Mucosa of stomach (tissue), 1 donor: Measurements from ENCODE around the gene SFT2D2.

ENCODE experiments used
- H3K27me3 ChIP-seq: one replicate; pipeline ENCODE4 v1.7.0; 2013; ENCODE audit warnings: mild to moderate bottlenecking, low read length; ENCODE audit not compliant: control insufficient read depth, insufficient read depth
- H3K36me3 ChIP-seq: one replicate; pipeline ENCODE4 v1.7.0; 2013; ENCODE audit warnings: low read length; ENCODE audit not compliant: control insufficient read depth, insufficient read depth
- H3K4me1 ChIP-seq: one replicate; pipeline ENCODE4 v1.7.0; 2013; ENCODE audit warnings: mild to moderate bottlenecking, low read length; ENCODE audit not compliant: control insufficient read depth, insufficient read depth
- H3K4me3 ChIP-seq: one replicate; pipeline ENCODE4 v1.7.0; 2013; ENCODE audit warnings: low read length
- H3K9ac ChIP-seq: one replicate; pipeline ENCODE4 v1.7.0; 2013; ENCODE audit warnings: mild to moderate bottlenecking, low read length, moderate library complexity
- H3K9me3 ChIP-seq: one replicate; pipeline ENCODE4 v1.7.0; 2013; ENCODE audit warnings: mild to moderate bottlenecking, low read length, moderate library complexity; ENCODE audit not compliant: control insufficient read depth
- donor health status: Pancreatic carcinoma.

SFT2D2 gene

DNA sequence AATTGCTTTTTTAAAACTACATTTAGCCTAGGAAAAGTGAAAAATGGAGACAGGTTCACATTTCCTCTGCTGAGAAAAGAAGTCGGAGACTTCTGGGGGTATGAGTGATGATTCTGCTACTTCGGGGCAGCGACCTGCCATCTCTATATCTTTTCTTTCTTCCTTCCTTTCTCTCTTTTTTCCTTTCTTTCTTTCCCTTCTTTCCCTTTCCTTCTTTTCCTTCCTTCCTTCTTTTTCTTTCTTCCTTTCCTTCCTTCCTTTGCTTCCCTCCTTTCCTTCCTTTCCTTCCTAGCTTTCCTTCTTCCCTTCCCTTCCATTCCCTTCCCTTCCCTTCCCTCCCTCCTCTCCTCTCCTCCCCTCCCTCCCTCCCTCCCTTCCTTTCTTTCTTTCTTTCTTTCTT is 72.6 kb downstream of the SFT2D2 start:
- Histone ChIP-seq H3K27me3 (no peaks in the 10 kb centered on the region), H3K4me3 (no peak overlapping the region), H3K4me1 (no peaks in the 10 kb centered on the region), H3K9ac (no peak overlapping the region), H3K9me3 (no peaks in the 10 kb centered on the region), H3K36me3 (no peaks in the 10 kb centered on the region)

- no peak overlapping the region for H3K9ac ChIP-seq
- H3K36me3 ChIP-seq = no peaks in the 10 kb centered on the region
- no peaks in the 10 kb centered on the region for H3K27me3 ChIP-seq
- H3K4me1 ChIP-seq = no peaks in the 10 kb centered on the region
- no peak overlapping the region for H3K4me3 ChIP-seq
- no peaks in the 10 kb centered on the region for H3K9me3 ChIP-seq
Observed at GRCh38 chr1:168300626-168301025, 74.8 kb downstream of the SFT2D2 start.

DNA sequence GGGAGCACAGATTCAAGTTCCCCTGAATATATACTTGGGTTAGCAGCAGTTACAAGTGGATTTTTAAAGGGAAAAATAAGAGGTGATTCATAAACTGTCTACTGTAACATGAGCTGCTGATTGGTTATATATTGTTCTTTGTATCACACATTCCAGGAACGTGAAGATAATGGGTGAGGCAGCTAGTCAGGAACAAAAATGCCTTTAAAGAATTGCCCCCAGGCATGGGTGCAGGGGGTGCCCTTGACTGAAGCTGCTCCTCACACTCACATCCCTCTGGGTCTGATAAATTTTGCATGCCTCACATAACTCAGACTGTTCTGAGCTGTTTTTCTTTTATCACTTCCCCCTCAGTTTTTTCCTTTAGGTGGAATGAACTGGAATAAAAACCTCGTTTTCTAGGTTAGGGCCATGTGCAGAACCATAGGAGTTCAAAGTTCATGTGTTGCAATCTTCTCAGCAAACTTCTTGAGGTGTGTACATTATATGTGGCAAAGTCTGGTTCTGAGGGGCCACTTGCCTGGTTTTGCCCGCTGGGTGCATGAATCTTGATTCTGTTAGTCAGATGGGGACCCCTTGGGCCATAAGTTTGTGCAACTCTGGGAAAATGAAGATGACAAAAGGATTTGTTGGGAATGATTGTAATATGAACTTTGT is 76.0 kb downstream of the SFT2D2 start:
- Histone ChIP-seq H3K9me3 (no peaks in the 10 kb centered on the region), H3K4me1 (no peaks in the 10 kb centered on the region), H3K27me3 (no peaks in the 10 kb centered on the region), H3K4me3 (no peak overlapping the region), H3K9ac (no peak overlapping the region), H3K36me3 (no peaks in the 10 kb centered on the region)
